BLaER1 treated with 17β-estradiol and CSF1 and Interleukin-3, amounts not matched to agents 10 nM and 100 nM (cell line): ENCODE measurements around the gene PATL2.
"Not testable (repeated sequence)": the region's sequence is repeated elsewhere in the genome, so short reads cannot be mapped to it uniquely, and the experiment has no call there.

Source experiments
- H3K27ac ChIP-seq, 11 experiments: shearing (Covaris generic); formaldehyde crosslinking; 2 replicates each; pipeline ENCODE4 v1.8.1; 2022
- H3K27me3 ChIP-seq, 11 experiments: shearing (Covaris generic); formaldehyde crosslinking; 2 replicates each; pipeline ENCODE4 v1.8.1; 2022
- H3K36me3 ChIP-seq, 11 experiments: shearing (Covaris generic); formaldehyde crosslinking; 2 replicates each; pipeline ENCODE4 v1.8.1; 2022
- H3K4me1 ChIP-seq, 10 experiments: shearing (Covaris generic); formaldehyde crosslinking; 2 replicates each; pipeline ENCODE4 v1.8.1; 2022
- H3K4me2 ChIP-seq, 11 experiments: shearing (Covaris generic); formaldehyde crosslinking; 2 replicates each; pipeline ENCODE4 v1.8.1; 2022
- H3K4me3 ChIP-seq, 10 experiments: shearing (Covaris generic); formaldehyde crosslinking; 2 replicates each; pipeline ENCODE4 v1.8.1; 2022
- H3K9ac ChIP-seq, 11 experiments: shearing (Covaris generic); formaldehyde crosslinking; 2 replicates each; pipeline ENCODE4 v1.8.1; 2022
- H3K9me3 ChIP-seq, 11 experiments: shearing (Covaris generic); formaldehyde crosslinking; replicated peaks in 1 of 11; 2 replicates each; pipeline ENCODE4 v1.8.1; 2022
- H4K20me1 ChIP-seq, 11 experiments: shearing (Covaris generic); formaldehyde crosslinking; 2 replicates each; pipeline ENCODE4 v1.8.1; 2022
- Cebpa-rat ChIP-seq, 11 experiments: shearing (Covaris generic); IDR thresholded peaks; 2 replicates each; pipeline ENCODE4 v1.8.1; 2022

The PATL2 gene

DNA sequence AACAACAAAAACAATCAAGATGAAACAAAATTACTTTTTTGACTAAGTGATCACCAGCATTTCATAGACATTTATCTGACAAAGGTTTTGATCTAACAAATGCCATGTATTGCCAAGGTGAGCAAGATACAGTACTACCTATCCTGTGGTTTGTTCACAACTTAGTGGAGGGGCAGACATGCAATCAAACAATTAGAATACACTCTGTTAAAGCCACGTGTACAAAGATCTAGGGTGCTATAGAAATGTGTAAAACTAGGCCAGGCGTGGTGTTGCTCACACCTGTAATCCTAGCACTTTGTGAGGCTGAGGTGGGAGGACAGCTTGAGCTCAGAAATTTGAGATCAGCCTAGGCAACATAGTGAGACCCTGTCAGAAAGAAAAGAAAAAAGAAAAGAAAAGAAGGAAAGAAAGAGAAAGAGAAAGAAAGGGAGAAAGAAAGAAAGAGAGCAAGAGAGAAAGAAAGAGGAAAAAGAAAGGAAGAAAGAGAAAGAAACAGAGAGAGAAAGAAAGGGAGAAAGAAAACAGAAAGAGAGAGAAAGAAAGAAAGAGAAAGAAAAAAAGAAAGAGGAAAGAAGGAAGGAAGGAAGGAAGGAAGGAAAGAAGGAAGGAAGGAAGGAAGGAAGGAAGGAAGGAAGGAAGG is 23.8 kb upstream of the PATL2 start:
- peak overlapping the region in 2 of 10 experiments; percentile 11 to 13; a peak in 1 of 20 replicates for H3K4me3 ChIP-seq
- peak overlapping the region; percentile 65 to 88 (median 79) for H3K27ac ChIP-seq

DNA sequence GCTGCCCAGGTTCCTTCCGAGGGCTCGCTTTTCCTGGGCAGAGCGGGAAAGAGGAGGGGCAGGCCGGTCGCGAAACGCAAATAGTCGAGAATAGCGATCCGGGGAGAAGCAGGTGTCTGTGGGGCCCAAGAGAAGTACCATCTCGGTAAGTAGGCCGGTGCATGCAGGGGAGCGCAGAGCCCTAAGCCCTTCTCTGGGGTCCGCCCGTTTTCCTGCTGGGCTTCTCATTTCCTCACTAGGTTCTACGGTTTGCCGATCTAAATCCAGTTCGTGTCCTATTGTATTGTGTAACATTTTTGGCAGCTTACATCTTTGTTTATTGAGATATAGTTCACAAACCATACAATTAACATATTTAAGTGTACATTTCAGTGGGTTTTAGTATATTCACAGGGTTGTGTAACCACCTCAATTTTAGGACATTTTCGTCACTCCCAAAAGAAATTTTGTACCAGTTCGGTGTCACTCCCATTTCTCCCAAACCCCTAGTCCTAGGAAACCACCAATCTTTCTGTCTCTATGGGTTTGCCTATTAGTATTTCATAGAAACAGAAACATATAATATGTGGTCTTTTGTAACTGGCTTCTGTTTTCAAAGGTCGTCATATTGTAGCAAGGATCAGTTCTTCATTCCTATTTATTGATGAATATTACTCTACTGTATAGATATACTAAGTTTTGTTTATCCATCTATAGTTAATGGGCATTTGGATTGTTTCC is 18.4 kb upstream of the PATL2 start:
- H3K4me3 ChIP-seq = peak overlapping the region; percentile 70 to 85 (median 75)
- H3K9ac ChIP-seq = peak overlapping the region; percentile 84 to 96 (median 90)
- peaks cover 54 to 74% (median 66%) of the 10 kb centered on the region in 10 experiments for H3K4me1 ChIP-seq
- H3K27me3 ChIP-seq = no peaks in the 10 kb centered on the region
- H3K4me2 ChIP-seq = peak overlapping the region; percentile 78 to 96 (median 87)
- no peaks in the 10 kb centered on the region for H3K9me3 ChIP-seq
- TF ChIP-seq Cebpa-rat (IDR thresholded peaks at IDR 0.05) = peak in 3 of 11 experiments; percentile 26 to 49 (median 33); a peak in 1 of 22 replicates
- no peaks in the 10 kb centered on the region for H4K20me1 ChIP-seq
- H3K27ac ChIP-seq = peak overlapping the region; percentile 85 to 97 (median 91)
- H3K36me3 ChIP-seq = peaks cover 0 to 16% (median 11%) of the 10 kb centered on the region in 11 experiments; a peak in 11 of 22 replicates

More for the DNA sequence above, 23.8 kb upstream of the PATL2 start:
- TF ChIP-seq Cebpa-rat (IDR thresholded peaks at IDR 0.05) = no peak
- peaks cover 0 to 16% (median 11%) of the 10 kb centered on the region in 11 experiments; a peak in 11 of 22 replicates for H3K36me3 ChIP-seq
- no peaks in the 10 kb centered on the region for H4K20me1 ChIP-seq
- peak overlapping the region; percentile 68 to 85 (median 76) for H3K4me2 ChIP-seq
- H3K4me1 ChIP-seq = peaks cover 36 to 71% (median 40%) of the 10 kb centered on the region in 10 experiments
- H3K9ac ChIP-seq = peak overlapping the region; percentile 30 to 69 (median 60); a peak in 17 of 22 replicates
- no peaks in the 10 kb centered on the region for H3K9me3 ChIP-seq
- no peaks in the 10 kb centered on the region for H3K27me3 ChIP-seq

DNA sequence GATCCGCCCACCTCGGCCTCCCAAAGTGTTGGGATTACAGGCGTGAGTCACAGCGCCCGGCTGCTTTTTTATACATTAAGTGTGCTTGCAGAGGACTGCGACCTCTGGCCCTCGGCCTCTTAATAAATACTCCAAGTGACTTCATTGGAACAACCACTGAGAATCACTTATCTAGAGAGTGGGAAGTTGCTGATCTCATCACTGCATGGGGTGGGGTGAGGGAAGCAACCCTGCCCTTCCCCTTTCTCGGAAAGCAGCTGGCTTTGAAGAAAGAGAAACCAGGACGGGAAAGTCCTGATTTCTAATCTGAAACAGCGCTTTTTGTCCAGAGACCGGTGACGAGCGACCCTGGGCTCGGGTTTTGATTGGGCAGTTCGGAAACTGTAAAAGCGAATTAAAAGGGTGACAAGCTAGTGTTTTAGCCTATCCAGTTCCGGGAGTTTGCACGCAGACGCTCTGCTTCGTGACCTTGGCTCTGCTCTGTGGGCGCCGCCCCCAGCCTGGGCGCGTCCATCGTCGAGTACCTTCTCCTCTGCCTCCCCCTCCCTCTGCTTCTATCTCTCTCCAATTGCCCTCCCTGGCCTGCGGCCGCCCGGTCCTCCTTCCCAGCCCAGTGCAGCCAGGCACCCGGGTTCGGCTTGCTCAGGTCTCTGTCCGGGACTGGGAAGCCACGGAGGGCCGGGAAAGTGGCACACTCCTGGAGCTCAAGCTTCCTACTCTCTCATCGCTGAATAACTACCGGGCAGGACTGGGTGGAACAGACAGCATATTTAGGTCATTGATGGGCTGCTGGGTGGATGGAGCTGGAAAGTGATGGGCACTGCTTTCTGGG is 17.7 kb upstream of the PATL2 start:
- H3K4me2 ChIP-seq = peak overlapping the region; percentile 85 to 96 (median 91)
- H3K27me3 ChIP-seq = no peaks in the 10 kb centered on the region
- TF ChIP-seq Cebpa-rat (IDR thresholded peaks at IDR 0.05) = no peak
- peak overlapping the region; percentile 70 to 85 (median 75) for H3K4me3 ChIP-seq
- no peaks in the 10 kb centered on the region for H4K20me1 ChIP-seq
- H3K9ac ChIP-seq = peak overlapping the region; percentile 84 to 96 (median 90)
- H3K36me3 ChIP-seq = peaks cover 0 to 16% (median 11%) of the 10 kb centered on the region in 11 experiments; a peak in 11 of 22 replicates
- no peaks in the 10 kb centered on the region for H3K9me3 ChIP-seq
- H3K4me1 ChIP-seq = peaks cover 55 to 77% (median 70%) of the 10 kb centered on the region in 10 experiments
- H3K27ac ChIP-seq = peak overlapping the region; percentile 85 to 97 (median 91)

DNA sequence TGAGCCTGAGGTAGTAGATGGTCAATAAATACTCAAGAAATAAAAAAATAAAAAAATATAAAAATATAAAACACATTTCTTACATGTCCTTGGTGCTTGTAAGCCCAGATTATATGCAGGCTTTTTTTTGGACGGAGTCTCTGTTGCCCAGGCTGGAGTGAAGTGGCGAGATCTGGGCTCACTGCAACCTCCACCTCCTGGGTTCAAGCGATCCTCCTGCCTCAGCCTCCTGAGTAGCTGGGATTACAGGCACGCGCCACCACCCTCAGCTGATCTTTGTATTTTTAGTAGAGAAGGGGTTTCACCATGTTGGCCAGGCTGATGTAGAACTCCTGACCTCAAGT is 17.1 kb upstream of the PATL2 start:
- not testable (repeated sequence) for H3K27me3 ChIP-seq, H3K9me3 ChIP-seq, H4K20me1 ChIP-seq
- Histone ChIP-seq H3K36me3 (peaks cover 0 to 16% (median 11%) of the 10 kb centered on the region in 11 experiments; a peak in 11 of 22 replicates), H3K9ac (peak overlapping the region; percentile 63 to 95 (median 88); a peak in 20 of 22 replicates), H3K4me2 (peak overlapping the region; percentile 78 to 95 (median 86)), H3K4me3 (peak overlapping the region in 9 of 10 experiments; percentile 9 to 82 (median 43); a peak in 13 of 20 replicates), H3K27ac (peak overlapping the region; percentile 82 to 97 (median 90)), H3K4me1 (peaks cover 61 to 83% (median 74%) of the 10 kb centered on the region in 10 experiments)

DNA sequence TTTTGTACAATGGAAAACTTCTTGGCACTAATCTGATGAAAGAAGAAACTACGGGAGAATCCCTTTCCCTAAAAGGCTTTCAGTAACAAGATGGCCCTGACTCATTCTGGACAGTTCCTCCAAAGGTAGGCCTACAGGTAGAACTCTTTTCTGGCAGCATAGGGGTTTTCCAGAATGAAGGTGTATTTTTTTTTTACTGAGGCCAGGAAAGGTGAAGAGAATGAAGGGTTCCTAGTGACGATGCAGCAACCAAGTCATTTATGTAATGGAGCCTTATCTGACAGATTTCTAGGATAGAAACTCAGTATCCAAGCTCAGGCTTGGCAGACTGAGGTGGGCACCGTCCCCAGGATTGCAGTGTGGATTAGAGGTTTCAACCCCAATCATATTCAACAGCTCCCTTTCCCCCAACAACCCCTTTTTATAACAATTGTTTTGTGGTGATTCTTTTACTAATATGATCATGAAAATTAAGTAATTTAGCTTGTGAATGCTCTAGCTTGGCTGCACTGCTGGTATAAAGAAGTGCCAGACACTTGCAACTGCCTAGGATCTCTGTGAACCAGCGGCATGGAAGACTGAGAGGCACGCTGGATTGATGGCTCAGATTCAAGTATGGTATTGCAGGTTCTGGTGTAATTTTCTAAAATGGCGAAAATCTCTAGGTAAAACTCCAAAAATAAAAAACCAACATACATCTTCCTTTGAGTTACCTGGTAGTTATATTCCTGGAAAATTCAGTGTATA is 16.5 kb upstream of the PATL2 start:
- Histone ChIP-seq H3K9me3 (no peaks in the 10 kb centered on the region), H3K9ac (peak overlapping the region; percentile 63 to 95 (median 88); a peak in 18 of 22 replicates), H3K4me1 (peaks cover 64 to 86% (median 78%) of the 10 kb centered on the region in 10 experiments), H3K36me3 (peaks cover 0 to 16% (median 11%) of the 10 kb centered on the region in 11 experiments; a peak in 11 of 22 replicates), H3K4me3 (peak overlapping the region in 3 of 10 experiments; percentile 9 to 48 (median 43); a peak in 4 of 20 replicates), H3K27me3 (no peaks in the 10 kb centered on the region), H3K27ac (peak overlapping the region; percentile 82 to 97 (median 90); a peak in 21 of 22 replicates), H4K20me1 (no peaks in the 10 kb centered on the region), H3K4me2 (peak overlapping the region; percentile 78 to 95 (median 86))
- no peak for TF ChIP-seq Cebpa-rat (IDR thresholded peaks at IDR 0.05)

DNA sequence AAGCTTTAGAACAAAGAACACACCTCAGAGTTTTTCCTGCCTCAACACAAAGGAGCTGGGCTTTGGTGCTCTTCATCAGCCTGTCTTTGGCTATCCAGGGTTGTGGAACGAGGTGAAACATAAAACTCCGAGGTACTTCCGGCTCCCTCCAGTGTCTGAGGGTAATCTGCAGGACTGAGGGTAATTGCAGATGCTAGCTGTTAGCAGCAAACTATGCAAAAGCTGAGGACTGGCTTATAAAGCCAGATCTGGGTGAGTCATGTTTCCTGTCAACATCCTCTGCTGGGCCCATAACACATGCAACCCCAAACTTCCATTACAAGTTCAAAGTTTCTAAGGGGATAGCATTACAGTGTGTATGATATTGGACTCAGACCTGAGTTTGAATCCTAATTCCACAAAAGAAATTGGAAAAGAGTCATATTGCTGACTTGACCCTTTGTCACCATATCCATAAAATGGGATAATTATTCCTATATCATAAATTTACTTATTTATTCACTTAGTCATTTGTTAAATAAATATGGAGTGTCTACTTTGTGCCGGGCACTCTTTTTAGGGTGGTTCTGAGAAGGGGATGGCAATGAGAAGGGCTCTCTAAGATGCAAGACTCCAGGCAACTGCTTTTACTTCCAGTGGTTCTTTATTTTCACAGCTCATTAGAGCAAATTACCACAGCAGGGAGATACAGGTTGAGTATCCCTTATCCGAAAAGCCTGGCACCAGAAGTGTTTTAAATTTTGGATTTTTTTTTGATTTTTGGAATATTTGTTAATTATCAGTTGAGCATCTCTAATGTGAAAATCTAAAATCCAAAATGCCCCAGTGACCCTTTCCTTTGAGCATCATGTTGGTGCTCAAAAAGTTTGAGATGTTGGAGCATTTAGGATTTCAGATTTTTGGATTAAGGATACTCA is 15.7 kb upstream of the PATL2 start:
- Histone ChIP-seq H3K36me3 (peaks cover 0 to 9% (median 6%) of the 10 kb centered on the region in 11 experiments; a peak in 11 of 22 replicates), H3K4me1 (peaks cover 60 to 82% (median 75%) of the 10 kb centered on the region in 10 experiments), H3K9me3 (no peaks in the 10 kb centered on the region), H3K27me3 (no peaks in the 10 kb centered on the region), H3K4me3 (peak overlapping the region in 9 of 10 experiments; percentile 16 to 57 (median 45); a peak in 15 of 20 replicates), H3K9ac (peak overlapping the region; percentile 67 to 95 (median 88); a peak in 21 of 22 replicates), H3K27ac (peak overlapping the region; percentile 82 to 97 (median 90); a peak in 21 of 22 replicates), H3K4me2 (peak overlapping the region; percentile 78 to 95 (median 86)), H4K20me1 (no peaks in the 10 kb centered on the region)
- TF ChIP-seq Cebpa-rat (IDR thresholded peaks at IDR 0.05) = no peak; a peak in 1 of 22 replicates

DNA sequence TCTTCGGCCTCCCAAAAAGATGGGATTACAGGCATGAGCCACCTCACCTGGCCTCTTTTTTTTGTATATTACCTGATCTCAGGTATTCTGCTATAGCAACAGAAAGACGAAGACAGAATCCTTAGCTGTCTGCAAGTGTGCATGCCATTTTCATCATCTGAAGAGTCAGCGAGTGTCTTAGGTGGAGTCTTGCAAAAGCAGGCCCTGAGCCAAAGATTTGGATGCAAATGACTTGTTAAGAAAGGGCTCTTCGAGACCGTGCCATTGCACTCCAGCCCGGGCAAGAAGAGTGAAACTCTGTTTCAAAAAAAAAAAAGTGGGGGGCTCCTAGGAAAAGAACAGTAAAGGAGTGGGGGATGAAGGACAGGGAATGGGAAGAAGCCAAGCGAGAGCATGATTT is 15.0 kb upstream of the PATL2 start:
- H3K4me1 ChIP-seq = peaks cover 60 to 82% (median 74%) of the 10 kb centered on the region in 10 experiments
- H3K27me3 ChIP-seq = no peaks in the 10 kb centered on the region
- peak overlapping the region; percentile 55 to 97 (median 90); a peak in 21 of 22 replicates for H3K27ac ChIP-seq
- H4K20me1 ChIP-seq = no peaks in the 10 kb centered on the region
- TF ChIP-seq Cebpa-rat (IDR thresholded peaks at IDR 0.05) = no peak
- H3K4me2 ChIP-seq = peak overlapping the region; percentile 78 to 95 (median 86)
- no peaks in the 10 kb centered on the region for H3K9me3 ChIP-seq
- H3K4me3 ChIP-seq = peak overlapping the region in 9 of 10 experiments; percentile 16 to 57 (median 45); a peak in 15 of 20 replicates
- peak overlapping the region; percentile 67 to 95 (median 88); a peak in 21 of 22 replicates for H3K9ac ChIP-seq
- H3K36me3 ChIP-seq = peaks cover 0 to 2% (median 0%) of the 10 kb centered on the region in 11 experiments; a peak in 1 of 22 replicates
